Spleen (tissue), 11 donors: ENCODE measurements around the gene PEAR1. TPM values are rescaled to one million over a fixed set of nuclear protein-coding genes. Genes with fewer than 3 reads are reported as not detected.

Experiments
- DNase-seq: peaks from one replicate; pipeline ENCODE4 v3.0.0-alpha.2; 2020
- H3K27ac ChIP-seq, 8 donors: fragments of 200-600 bp; sonication (generic) in 7 of 8; 1 replicate in 4 of 8; 2 replicates in 4 of 8; pipeline versions ENCODE4 v1.5.0 to v1.8.0; 2016 to 2021; ENCODE audit warnings: inconsistent platforms in 4 of 8, mild to moderate bottlenecking in 4 of 8, moderate library complexity in 1 of 8
- H3K27me3 ChIP-seq, 7 donors: fragments of 200-600 bp; sonication (generic) in 6 of 7; replicated peaks in 1 of 7; 1 replicate in 4 of 7; 2 replicates in 3 of 7; pipeline versions ENCODE4 v1.5.0 to v1.8.0; 2016 to 2021; ENCODE audit warnings: inconsistent platforms in 3 of 7, mild to moderate bottlenecking in 1 of 7
- H3K36me3 ChIP-seq, 6 donors: fragments of 200-600 bp; sonication (generic) in 5 of 6; 1 replicate in 4 of 6; 2 replicates in 2 of 6; pipeline versions ENCODE4 v1.5.0 to v1.8.0; 2016 to 2021; ENCODE audit warnings: inconsistent platforms in 2 of 6
- H3K4me1 ChIP-seq, 6 donors: fragments of 200-600 bp; sonication (generic) in 5 of 6; 1 replicate in 3 of 6; 2 replicates in 3 of 6; pipeline versions ENCODE4 v1.5.0 to v1.8.0; 2016 to 2021; ENCODE audit warnings: inconsistent platforms in 3 of 6
- H3K4me3 ChIP-seq, 8 donors: fragments of 200-600 bp; sonication (generic) in 7 of 8; 1 replicate in 4 of 8; 2 replicates in 4 of 8; pipeline versions ENCODE4 v1.5.0 to v1.8.0; 2016 to 2021; ENCODE audit warnings: inconsistent platforms in 4 of 8, mild to moderate bottlenecking in 4 of 8, moderate library complexity in 2 of 8
- H3K9me3 ChIP-seq, 8 donors: fragments of 200-600 bp; sonication (generic) in 7 of 8; 1 replicate in 4 of 8; 2 replicates in 4 of 8; pipeline versions ENCODE4 v1.5.0 to v1.8.0; 2016 to 2021; ENCODE audit warnings: inconsistent platforms in 4 of 8
- CTCF ChIP-seq, 11 experiments: fragments of 200-600 bp in 7 of 11; fragments of 450-650 bp in 4 of 11; sonication (generic) in 4 of 11; IDR thresholded peaks in 8 of 11; conservative IDR thresholded peaks in 3 of 11; 1 replicate in 7 of 11; 2 replicates in 4 of 11; pipeline versions ENCODE4 v1.4.0 to v1.8.0; 2016 to 2021; ENCODE audit warnings: antibody characterized with exemption in 11 of 11, inconsistent platforms in 4 of 11, mild to moderate bottlenecking in 1 of 11
- POLR2A ChIP-seq, 3 donors: fragments of 450-650 bp; IDR thresholded peaks; one replicate each; pipeline ENCODE4 v1.5.1; 2017; ENCODE audit warnings: antibody characterized with exemption in 3 of 3, mild to moderate bottlenecking in 1 of 3
- POLR2AphosphoS5 ChIP-seq, 3 donors: sonication (generic); formaldehyde crosslinking; IDR thresholded peaks; one replicate each; pipeline ENCODE4 v1.5.1; 2017; ENCODE audit warnings: antibody characterized with exemption in 3 of 3
- WGBS, 5 donors: extraction: QIAGEN DNeasy Blood & Tissue Kit in 3 of 5; methylation state at CpG; one replicate each; pipeline versions ENCODE4 v1.1.5 to v1.1.7; 2013 to 2018; 5-methylcytosine and 5-hydroxymethylcytosine counted together
- intact Hi-C: fragments of 100-400 bp; cut with DNase I; formaldehyde crosslinking; loops from one replicate; pipeline ENCODE4 v1.15.0; 2023; ENCODE audit warnings: low total_unique reads
- polyA plus RNA-seq, 3 donors: library from polyadenylated mRNA; stranded (reverse); fragments of 200-250 nt; gene quantifications; one replicate each; pipeline ENCODE4 v1.2.1, GENCODE V29; 2013
- total RNA-seq, 7 donors: library from RNA; depleted of rRNA in 3 of 7; stranded (reverse); fragments of >200 nt in 3 of 7; fragmentation: NEBNext Ultra II Directional in 4 of 7; extraction: Animal tissue kit (Norgen Biotek cat#: 25700) in 4 of 7; gene quantifications; one replicate each; pipeline versions ENCODE4 v1.1.0 to v1.2.1, GENCODE V29; 2016 to 2021
- donor health status: healthy with polysubstance abuse.
- donor health status: DM: no; HTN: no; CAD: no; lungs with moderate emphysema.
- donor health status: DM: no; HTN: no; CAD: no.
- donor health status: Bipolar disorder and iron deficiency.
- donor health status: healthy.
- donor health status: DM: no; HTN: no; CAD: no.
- donor health status: DM: yes; HTN: yes; CAD: no.

Gene PEAR1
- total and polyA plus RNA-seq, 10 donors, result 1.4 to 28.3 (median 20.2) TPM

- no peak for TF ChIP-seq POLR2AphosphoS5 (IDR thresholded peaks at IDR 0.05)
- no peak for TF ChIP-seq POLR2A (IDR thresholded peaks at IDR 0.05)
- no peak for TF ChIP-seq CTCF (IDR thresholded peaks at IDR 0.05 in 8 of 11, conservative IDR thresholded peaks at IDR 0.05 in 3 of 11)
- peaks cover 0 to 41% (median 0%) of the 10 kb centered on the region in 7 donors for H3K27me3 ChIP-seq
- H3K4me1 ChIP-seq, result peaks cover 7 to 99% (median 52%) of the 10 kb centered on the region in 6 donors
- H3K4me3 ChIP-seq, result no peak overlapping the region
- DNase-seq, result no peak
- H3K27ac ChIP-seq, result peak overlapping the region in 4 of 8 donors; percentile 41 to 89 (median 75)
- H3K36me3 ChIP-seq, result no peaks in the 10 kb centered on the region
- intact Hi-C loops, result no loop called here
- 70 to 77% (median 74%) methylated on average over 12 of the region's 12 CpGs for WGBS, 5 donors
- no peaks in the 10 kb centered on the region for H3K9me3 ChIP-seq
Observed at GRCh38 chr1:156899956-156900718, 6.6 kb downstream of the PEAR1 start.

- Histone ChIP-seq H3K9me3 (no peaks in the 10 kb centered on the region), H3K36me3 (peaks cover 0 to 2% (median 0%) of the 10 kb centered on the region in 6 donors), H3K4me1 (peaks cover 7 to 99% (median 51%) of the 10 kb centered on the region in 6 donors), H3K27me3 (peaks cover 0 to 36% (median 0%) of the 10 kb centered on the region in 7 donors), H3K27ac (peak overlapping the region in 5 of 8 donors; percentile 25 to 89 (median 68)), H3K4me3 (no peak overlapping the region)
- WGBS, 5 donors, result 44 to 68% (median 65%) methylated on average over 5 to 6 of the region's 6 CpGs
- no peak for TF ChIP-seq POLR2A (IDR thresholded peaks at IDR 0.05)
- no peak for TF ChIP-seq POLR2AphosphoS5 (IDR thresholded peaks at IDR 0.05)
- no peak for TF ChIP-seq CTCF (IDR thresholded peaks at IDR 0.05 in 8 of 11, conservative IDR thresholded peaks at IDR 0.05 in 3 of 11)
- no peak for DNase-seq
- intact Hi-C loops, result no loop called here
Observed at GRCh38 chr1:156900896-156901589, 7.5 kb downstream of the PEAR1 start.

- Histone ChIP-seq H3K27me3 (peaks cover 0 to 36% (median 0%) of the 10 kb centered on the region in 7 donors), H3K9me3 (no peaks in the 10 kb centered on the region), H3K36me3 (peaks cover 0 to 7% (median 0%) of the 10 kb centered on the region in 6 donors), H3K4me1 (peaks cover 7 to 94% (median 49%) of the 10 kb centered on the region in 6 donors), H3K27ac (peak overlapping the region in 5 of 8 donors; percentile 25 to 89 (median 68)), H3K4me3 (no peak overlapping the region)
- DNase-seq, result no peak
- no peak for TF ChIP-seq CTCF (IDR thresholded peaks at IDR 0.05 in 8 of 11, conservative IDR thresholded peaks at IDR 0.05 in 3 of 11)
- intact Hi-C loops, result no loop called here
- 78 to 90% (median 87%) methylated on average over 4 of the region's 4 CpGs for WGBS, 5 donors
Observed at GRCh38 chr1:156901590-156901900, 8.0 kb downstream of the PEAR1 start.
